Left ventricle myocardium superior (tissue), 1 donor: ENCODE results near the gene NAE1. TPM values are rescaled to one million over a fixed set of nuclear protein-coding genes. Genes with fewer than 3 reads are reported as not detected.
A peak's percentile ranks its signal among the peaks of the same experiment; 100 is the strongest.

ENCODE experiments used
- ATAC-seq: fragments of 200-7000 bp; cut with Tn5 transposase; one replicate; pipeline ENCODE4 v1.9.1; 2020; ENCODE audit warnings: mild to moderate bottlenecking, moderate library complexity
- DNase-seq: peaks from one replicate; pipeline ENCODE4 v3.0.0-alpha.2; 2020
- intact Hi-C: fragments of 100-400 bp; cut with micrococcal nuclease; formaldehyde crosslinking; loops from one replicate; pipeline ENCODE4 v1.11.0; 2022
- total RNA-seq: library from RNA; stranded (reverse); fragmentation: NEBNext Ultra II Directional; extraction: Animal tissue kit (Norgen Biotek cat#: 25700); gene quantifications from one replicate; pipeline ENCODE4 v1.2.1, GENCODE V29; 2021
- donor health status: DM: no; HTN: yes; CAD: no; lungs with severe emphysema.

Gene NAE1
- total RNA-seq, 1 donor from 2014 or later = 35.7 TPM

- no peak for ATAC-seq
- no peak for DNase-seq
- intact Hi-C loops = no loop called here
Measured at GRCh38 chr16:66851166-66851964, 20.6 kb upstream of the NAE1 start.

- ATAC-seq (no peak), DNase-seq (no peak)
- intact Hi-C loops = no loop called here
Measured at GRCh38 chr16:66850115-66850815, 19.5 kb upstream of the NAE1 start.

GRCh38 chr16:66849549-66849948 lies 18.8 kb upstream of the NAE1 start:
- no peak for DNase-seq
- ATAC-seq = no peak
- intact Hi-C loops = no loop called here

- DNase-seq = no peak
- no peak for ATAC-seq
- intact Hi-C loops = no loop called here
Measured at GRCh38 chr16:66849021-66849420, 18.2 kb upstream of the NAE1 start.

- ATAC-seq = no peak
- intact Hi-C loops = no loop called here
Measured at GRCh38 chr16:66848172-66848571, 17.4 kb upstream of the NAE1 start.

GRCh38 chr16:66847533-66848067 lies 16.8 kb upstream of the NAE1 start:
- intact Hi-C loops = no loop called here
- DNase-seq = no peak
- ATAC-seq = no peak

More at GRCh38 chr16:66848172-66848571, 17.4 kb upstream of the NAE1 start:
- no peak for DNase-seq

GRCh38 chr16:66846831-66847230 lies 16.1 kb upstream of the NAE1 start:
- intact Hi-C loops = no loop called here
- no peak for ATAC-seq
- DNase-seq = no peak

GRCh38 chr16:66846266-66846665 lies 15.5 kb upstream of the NAE1 start:
- ATAC-seq (no peak), DNase-seq (no peak)
- intact Hi-C loops = no loop called here

- peak; percentile 16 for ATAC-seq
- DNase-seq = no peak
- intact Hi-C loops = no loop called here
Measured at GRCh38 chr16:66845791-66846221, 15.0 kb upstream of the NAE1 start.

- intact Hi-C loops = no loop called here
- no peak for ATAC-seq
- no peak for DNase-seq
Measured at GRCh38 chr16:66845080-66845410, 14.3 kb upstream of the NAE1 start.

- no peak for DNase-seq
- peak; percentile 45 for ATAC-seq
- intact Hi-C loops = no loop called here
Measured at GRCh38 chr16:66844342-66845079, 13.7 kb upstream of the NAE1 start, which contains the start of gene CA7. Gene CA7 (plus strand): TSS chr16:66844414. CDS start chr16:66844488, 74 bp downstream.

GRCh38 chr16:66844009-66844341 lies 13.2 kb upstream of the NAE1 start:
- no peak for DNase-seq

GRCh38 chr16:66843191-66843590 lies 12.4 kb upstream of the NAE1 start:
- DNase-seq (no peak), ATAC-seq (no peak)
- intact Hi-C loops = no loop called here

More at GRCh38 chr16:66844009-66844341, 13.2 kb upstream of the NAE1 start:
- ATAC-seq = no peak
- intact Hi-C loops = no loop called here

GRCh38 chr16:66842765-66843164 lies 12.0 kb upstream of the NAE1 start:
- intact Hi-C loops = no loop called here
- ATAC-seq (no peak), DNase-seq (no peak)

GRCh38 chr16:66841366-66841765 lies 10.6 kb upstream of the NAE1 start:
- DNase-seq = no peak
- no peak for ATAC-seq
- intact Hi-C loops = no loop called here

- no peak for ATAC-seq
- DNase-seq = no peak
- intact Hi-C loops = no loop called here
Measured at GRCh38 chr16:66840883-66841282, 10.1 kb upstream of the NAE1 start.

GRCh38 chr16:66834746-66835145 lies 4.0 kb upstream of the NAE1 start:
- intact Hi-C loops = no loop called here
- DNase-seq (no peak), ATAC-seq (no peak)

- DNase-seq (no peak), ATAC-seq (no peak)
- intact Hi-C loops = no loop called here
Measured at GRCh38 chr16:66832661-66833305, 2.0 kb upstream of the NAE1 start.

GRCh38 chr16:66832190-66832589 lies 1.4 kb upstream of the NAE1 start:
- DNase-seq (no peak), ATAC-seq (no peak)
- intact Hi-C loops = no loop called here
